ENCODE measurements around the gene PCYT1A.

Gene PCYT1A

DNA sequence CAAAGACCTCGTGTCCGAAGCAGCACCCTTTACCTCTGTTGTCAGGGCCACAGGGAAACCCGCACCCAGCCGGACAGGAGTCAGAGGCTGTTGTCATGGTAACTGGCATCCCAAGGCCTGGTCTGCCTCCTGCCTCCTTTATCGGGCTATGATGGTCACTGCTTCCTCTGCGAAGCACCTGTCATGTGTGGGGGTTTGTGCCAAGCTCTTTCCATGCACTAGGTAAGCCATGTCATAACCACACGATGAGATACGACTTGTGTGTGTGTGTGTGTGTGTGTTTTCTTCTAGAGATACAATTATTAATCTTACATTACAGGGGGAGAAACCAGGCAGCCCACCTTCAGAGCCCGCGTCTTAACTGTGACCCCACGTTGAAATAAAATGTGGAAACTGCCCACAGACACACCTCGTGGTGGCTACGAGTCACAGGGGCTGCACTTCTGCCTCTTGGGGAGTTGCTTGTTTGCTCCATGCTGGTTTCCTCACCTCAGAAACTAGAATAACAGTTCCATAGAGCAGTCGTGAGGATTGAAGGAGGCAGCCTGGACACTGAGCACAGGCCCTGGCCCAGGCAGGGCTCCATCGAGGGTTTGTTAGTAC lies 94.3 kb downstream of the PCYT1A start:
- no peak overlapping the region for H3K27ac ChIP-seq
- H3K9me3 ChIP-seq: no peaks in the 10 kb centered on the region
- no peaks in the 10 kb centered on the region for H3K36me3 ChIP-seq
- DNase-seq: no peak
- H3K4me3 ChIP-seq: no peak overlapping the region
- H3K27me3 ChIP-seq: no peaks in the 10 kb centered on the region
- no peaks in the 10 kb centered on the region for H3K4me1 ChIP-seq
- intact Hi-C loops (cut with DNase I; ENCODE audit: low total_unique reads): no loop called here
- TF ChIP-seq, protein P1, sequence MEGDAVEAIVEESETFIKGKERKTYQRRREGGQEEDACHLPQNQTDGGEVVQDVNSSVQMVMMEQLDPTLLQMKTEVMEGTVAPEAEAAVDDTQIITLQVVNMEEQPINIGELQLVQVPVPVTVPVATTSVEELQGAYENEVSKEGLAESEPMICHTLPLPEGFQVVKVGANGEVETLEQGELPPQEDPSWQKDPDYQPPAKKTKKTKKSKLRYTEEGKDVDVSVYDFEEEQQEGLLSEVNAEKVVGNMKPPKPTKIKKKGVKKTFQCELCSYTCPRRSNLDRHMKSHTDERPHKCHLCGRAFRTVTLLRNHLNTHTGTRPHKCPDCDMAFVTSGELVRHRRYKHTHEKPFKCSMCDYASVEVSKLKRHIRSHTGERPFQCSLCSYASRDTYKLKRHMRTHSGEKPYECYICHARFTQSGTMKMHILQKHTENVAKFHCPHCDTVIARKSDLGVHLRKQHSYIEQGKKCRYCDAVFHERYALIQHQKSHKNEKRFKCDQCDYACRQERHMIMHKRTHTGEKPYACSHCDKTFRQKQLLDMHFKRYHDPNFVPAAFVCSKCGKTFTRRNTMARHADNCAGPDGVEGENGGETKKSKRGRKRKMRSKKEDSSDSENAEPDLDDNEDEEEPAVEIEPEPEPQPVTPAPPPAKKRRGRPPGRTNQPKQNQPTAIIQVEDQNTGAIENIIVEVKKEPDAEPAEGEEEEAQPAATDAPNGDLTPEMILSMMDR (IDR thresholded peaks at IDR 0.05): no peak

DNA sequence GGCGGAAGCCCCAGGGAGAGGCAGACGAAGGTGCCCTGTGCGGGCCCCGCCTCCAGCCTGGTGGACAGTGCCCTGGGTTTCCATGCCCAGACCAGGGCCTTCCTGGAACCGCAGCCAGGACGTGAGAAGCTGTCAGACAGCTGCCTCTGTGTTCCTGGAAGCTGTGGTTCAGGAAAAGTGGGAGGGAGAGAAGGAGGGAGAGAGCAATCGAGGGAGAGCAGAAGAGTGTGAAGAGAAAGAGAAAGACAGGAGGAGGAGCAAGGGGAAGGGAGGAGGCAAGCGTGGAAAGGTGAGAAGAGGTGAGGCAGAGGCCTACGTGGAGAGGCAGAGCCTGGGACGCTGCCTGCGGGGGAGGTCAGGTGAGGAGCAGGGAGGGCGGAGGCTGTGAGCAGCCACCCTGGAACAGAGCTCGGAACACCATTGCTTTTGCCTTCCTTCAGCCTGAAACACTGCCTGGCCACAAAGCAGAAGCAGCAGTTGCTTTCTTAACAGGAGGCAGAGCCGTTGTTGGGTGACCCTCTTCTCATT lies 94.9 kb downstream of the PCYT1A start:
- H3K4me3 ChIP-seq: no peak overlapping the region
- intact Hi-C loops (cut with DNase I; ENCODE audit: low total_unique reads): no loop called here
- no peaks in the 10 kb centered on the region for H3K4me1 ChIP-seq
- no peaks in the 10 kb centered on the region for H3K36me3 ChIP-seq
- no peak for DNase-seq
- H3K27ac ChIP-seq: no peak overlapping the region
- H3K9me3 ChIP-seq: no peaks in the 10 kb centered on the region
- no peaks in the 10 kb centered on the region for H3K27me3 ChIP-seq
- TF ChIP-seq, protein P1 (IDR thresholded peaks at IDR 0.05): no peak

DNA sequence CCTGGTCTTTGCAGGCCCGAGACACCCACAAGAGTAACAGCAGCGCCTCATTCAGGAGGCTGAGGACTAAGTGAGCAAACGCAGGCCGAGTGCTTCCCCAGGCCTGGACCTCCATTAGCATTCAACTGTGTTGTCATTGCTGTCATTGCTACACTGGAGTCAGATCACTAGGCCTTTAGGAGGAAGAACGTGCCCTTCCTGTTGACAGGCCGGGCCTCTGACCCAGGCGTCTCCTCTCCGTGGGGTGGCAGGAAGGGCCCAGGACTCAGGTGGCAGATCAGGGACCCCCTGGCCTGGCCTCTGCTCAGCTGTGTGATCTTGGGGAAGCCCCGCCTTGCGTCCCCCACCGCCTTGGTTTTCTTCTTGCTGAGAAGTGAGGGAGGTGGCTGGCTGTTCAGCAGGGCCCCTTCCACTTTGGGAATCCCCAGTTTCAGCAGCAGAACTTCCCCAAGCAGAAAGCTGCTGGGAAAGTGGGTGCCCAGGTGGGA lies 95.4 kb downstream of the PCYT1A start:
- H3K4me3 ChIP-seq: no peak overlapping the region
- H3K36me3 ChIP-seq: no peaks in the 10 kb centered on the region
- no peaks in the 10 kb centered on the region for H3K27me3 ChIP-seq
- intact Hi-C loops (cut with DNase I; ENCODE audit: low total_unique reads): no loop called here
- H3K27ac ChIP-seq: no peak overlapping the region
- no peaks in the 10 kb centered on the region for H3K9me3 ChIP-seq
- H3K4me1 ChIP-seq: no peaks in the 10 kb centered on the region
- TF ChIP-seq, protein P1 (IDR thresholded peaks at IDR 0.05): no peak
- no peak for DNase-seq

DNA sequence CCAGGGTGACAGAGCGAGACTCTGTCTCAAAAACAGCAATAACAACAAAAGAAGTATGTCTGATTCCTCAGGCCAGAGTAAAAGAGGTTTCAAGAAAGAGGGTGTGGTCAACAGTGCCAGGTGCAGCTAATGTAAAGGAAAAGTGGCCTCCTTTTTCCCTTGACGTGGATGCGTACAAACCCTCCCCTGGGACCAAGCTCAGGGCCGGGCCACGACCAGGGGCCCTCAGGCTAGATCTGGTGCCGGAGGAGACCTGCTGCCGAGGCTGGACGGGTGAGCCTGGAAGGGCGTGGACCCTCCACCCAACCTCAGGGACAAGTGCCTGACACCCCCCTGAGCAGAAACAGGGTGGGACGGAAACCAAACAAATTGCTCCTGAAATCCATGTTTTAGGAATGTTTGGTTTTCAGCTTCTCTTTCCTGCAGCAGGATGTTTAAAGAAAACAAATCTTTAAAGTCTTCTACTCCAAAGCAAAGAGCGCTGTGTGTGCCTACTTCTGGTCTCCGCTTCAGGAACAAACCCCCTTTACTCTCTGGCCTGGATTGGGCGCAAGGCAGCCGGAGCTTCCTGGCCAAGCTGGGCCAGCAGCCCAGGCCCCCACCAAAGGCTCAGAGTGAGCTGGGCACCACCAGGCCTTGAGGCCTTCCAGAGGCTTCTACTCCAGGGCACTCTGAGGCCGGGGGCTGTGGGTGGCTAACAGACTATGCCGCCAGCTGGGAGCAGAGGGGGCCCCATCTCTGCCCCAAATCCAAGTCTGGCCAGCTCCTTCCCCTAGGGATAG lies 97.8 kb downstream of the PCYT1A start:
- H3K27ac ChIP-seq: no peak overlapping the region
- DNase-seq: no peak
- no peaks in the 10 kb centered on the region for H3K4me1 ChIP-seq
- no peaks in the 10 kb centered on the region for H3K27me3 ChIP-seq
- H3K9me3 ChIP-seq: no peaks in the 10 kb centered on the region
- TF ChIP-seq, protein P1 (IDR thresholded peaks at IDR 0.05): no peak
- intact Hi-C loops (cut with DNase I; ENCODE audit: low total_unique reads): no loop called here
- H3K36me3 ChIP-seq: no peaks in the 10 kb centered on the region
- no peak overlapping the region for H3K4me3 ChIP-seq

DNA sequence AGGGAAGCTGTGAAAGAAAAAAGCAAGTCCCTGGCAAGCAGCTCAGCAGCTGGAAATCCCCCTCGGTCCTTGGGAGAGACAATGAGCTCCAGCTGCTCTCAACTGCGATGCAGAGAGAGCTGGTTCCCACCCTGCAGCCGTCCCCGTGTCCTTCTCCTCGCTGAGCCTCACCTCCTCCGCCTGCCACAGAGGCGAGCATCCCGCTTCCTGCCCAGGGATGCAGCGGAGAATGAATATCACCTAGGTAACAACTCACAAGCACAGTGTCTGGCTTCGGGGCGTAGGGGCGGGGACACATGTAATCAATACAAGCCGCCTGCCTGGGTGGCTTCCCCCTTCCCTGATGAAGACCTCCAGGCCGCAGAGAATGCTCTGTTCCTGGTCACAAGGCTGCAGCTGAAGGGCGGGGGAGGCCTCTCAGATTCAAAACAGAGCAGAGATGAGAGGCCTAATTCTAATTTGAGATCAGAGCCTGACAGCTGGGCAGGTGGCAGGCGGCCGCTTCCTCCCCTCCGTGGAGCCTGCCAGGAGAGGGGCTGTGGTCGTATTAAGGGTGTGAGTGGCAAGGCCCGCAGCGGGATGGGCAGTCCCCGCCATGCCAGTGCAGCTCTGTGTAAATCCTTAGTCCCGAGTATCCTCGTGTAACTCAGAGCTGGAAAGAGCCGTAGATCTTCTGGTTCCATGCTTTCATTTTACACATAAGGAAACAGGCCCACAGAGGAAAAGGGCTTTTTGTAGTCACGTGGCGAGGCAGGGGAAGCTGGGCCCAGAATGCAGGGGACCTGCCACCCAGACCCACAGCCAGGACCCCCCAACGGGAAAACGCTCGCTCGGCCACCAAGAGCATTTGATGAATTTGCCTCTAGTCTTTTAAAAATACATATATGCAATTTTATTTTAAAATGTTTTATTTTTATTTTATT lies 100.6 kb downstream of the PCYT1A start:
- intact Hi-C loops (cut with DNase I; ENCODE audit: low total_unique reads): no loop called here
- H3K4me3 ChIP-seq: no peak overlapping the region
- H3K9me3 ChIP-seq: no peaks in the 10 kb centered on the region
- no peak overlapping the region for H3K27ac ChIP-seq
- no peaks in the 10 kb centered on the region for H3K4me1 ChIP-seq
- no peaks in the 10 kb centered on the region for H3K27me3 ChIP-seq
- H3K36me3 ChIP-seq: no peaks in the 10 kb centered on the region
- TF ChIP-seq, protein P1 (IDR thresholded peaks at IDR 0.05): no peak
- no peak for DNase-seq
